ENCODE data around the gene MANF. TPM values are rescaled to one million over a fixed set of nuclear protein-coding genes. Genes with fewer than 3 reads are reported as not detected.

The MANF gene
- total RNA-seq, 1 donor from 2014 or later = 87.8 TPM

GRCh38 chr3:51389423-51390183 is 4.5 kb downstream of the MANF start:
- DNase-seq (ENCODE audit: low spot score) = peak; percentile 53

- DNase-seq (ENCODE audit: low spot score) = peak; percentile 74
Observed at GRCh38 chr3:51390246-51391074, 5.4 kb downstream of the MANF start.

GRCh38 chr3:51391075-51391565 is 6.0 kb downstream of the MANF start, which contains the start of gene RBM15B:
RBM15B (plus strand) TSS chr3:51391285; CDS start chr3:51391400, 115 bp downstream.
- peak; percentile 100 for DNase-seq (ENCODE audit: low spot score)

GRCh38 chr3:51391566-51392354 is 6.7 kb downstream of the MANF start:
- DNase-seq (ENCODE audit: low spot score) = peak; percentile 89

GRCh38 chr3:51392355-51393133 is 7.5 kb downstream of the MANF start:
- peak; percentile 85 for DNase-seq (ENCODE audit: low spot score)

- DNase-seq (ENCODE audit: low spot score) = peak; percentile 77
Observed at GRCh38 chr3:51393134-51393495, 8.0 kb downstream of the MANF start.

- peak; percentile 83 for DNase-seq (ENCODE audit: low spot score)
Observed at GRCh38 chr3:51393564-51393963, 8.5 kb downstream of the MANF start.

- peak; percentile 73 for DNase-seq (ENCODE audit: low spot score)
Observed at GRCh38 chr3:51394541-51394940, 9.4 kb downstream of the MANF start.

GRCh38 chr3:51395493-51396213 is 10.6 kb downstream of the MANF start:
- peak; percentile 71 for DNase-seq (ENCODE audit: low spot score)

- DNase-seq (ENCODE audit: low spot score) = peak; percentile 75
Observed at GRCh38 chr3:51396401-51396800, 11.3 kb downstream of the MANF start.

GRCh38 chr3:51397392-51397791 is 12.3 kb downstream of the MANF start:
- peak; percentile 20 for DNase-seq (ENCODE audit: low spot score)

GRCh38 chr3:51398595-51399310 is 13.7 kb downstream of the MANF start:
- DNase-seq (ENCODE audit: low spot score) = peak; percentile 67

- peak; percentile 55 for DNase-seq (ENCODE audit: low spot score)
Observed at GRCh38 chr3:51400166-51400565, 15.1 kb downstream of the MANF start.

- DNase-seq (ENCODE audit: low spot score) = no peak
Observed at GRCh38 chr3:51401735-51402134, 16.6 kb downstream of the MANF start.

- no peak for DNase-seq (ENCODE audit: low spot score)
Observed at GRCh38 chr3:51403675-51404074, 18.6 kb downstream of the MANF start.

- no peak for DNase-seq (ENCODE audit: low spot score)
Observed at GRCh38 chr3:51408021-51408420, 22.9 kb downstream of the MANF start.

- no peak for DNase-seq (ENCODE audit: low spot score)
Observed at GRCh38 chr3:51408813-51409212, 23.7 kb downstream of the MANF start.

GRCh38 chr3:51422211-51422610 is 37.1 kb downstream of the MANF start:
- no peak for DNase-seq (ENCODE audit: low spot score)

GRCh38 chr3:51426921-51427320 is 41.8 kb downstream of the MANF start:
- no peak for DNase-seq (ENCODE audit: low spot score)

All from mesenteric fat pad (tissue), 1 donor.